DMS153 (cell line): ENCODE data around the gene DNAJC8.
A peak's percentile ranks its signal among the peaks of the same experiment; 100 is the strongest.

ENCODE experiments used
- DNase-seq: peaks from one replicate; lab custom pipeline; 2025; lab: John Stamatoyannopoulos, UW

DNAJC8 gene

GRCh38 chr1:28200234-28200873 lies 32.5 kb downstream of the DNAJC8 start:
- DNase-seq: no peak

- no peak for DNase-seq
Observed at GRCh38 chr1:28199328-28200233, 33.2 kb downstream of the DNAJC8 start.

- DNase-seq: no peak
Observed at GRCh38 chr1:28197682-28198415, 35.0 kb downstream of the DNAJC8 start.

- no peak for DNase-seq
Observed at GRCh38 chr1:28196330-28196729, 36.5 kb downstream of the DNAJC8 start.

GRCh38 chr1:28195780-28196179 lies 37.0 kb downstream of the DNAJC8 start:
- no peak for DNase-seq

GRCh38 chr1:28194326-28195035 lies 38.3 kb downstream of the DNAJC8 start:
- no peak for DNase-seq

GRCh38 chr1:28193701-28194161 lies 39.1 kb downstream of the DNAJC8 start:
- DNase-seq: no peak

- DNase-seq: peak; percentile 16
Observed at GRCh38 chr1:28190996-28191645, 41.7 kb downstream of the DNAJC8 start.

GRCh38 chr1:28190337-28190979 lies 42.4 kb downstream of the DNAJC8 start:
- DNase-seq: no peak

- no peak for DNase-seq
Observed at GRCh38 chr1:28185071-28185470, 47.8 kb downstream of the DNAJC8 start.

- DNase-seq: no peak
Observed at GRCh38 chr1:28180306-28181305, 52.2 kb downstream of the DNAJC8 start.

GRCh38 chr1:28178690-28179485 lies 53.9 kb downstream of the DNAJC8 start:
- DNase-seq: no peak

- no peak for DNase-seq
Observed at GRCh38 chr1:28176492-28177470, 56.0 kb downstream of the DNAJC8 start, which contains the start of gene PTAFR. Gene PTAFR (minus strand): TSS chr1:28176690. CDS start chr1:28151021, 25,669 bp downstream.

GRCh38 chr1:28175955-28176485 lies 56.8 kb downstream of the DNAJC8 start:
- no peak for DNase-seq

GRCh38 chr1:28173980-28174297 lies 58.9 kb downstream of the DNAJC8 start:
- no peak for DNase-seq

GRCh38 chr1:28173151-28173979 lies 59.5 kb downstream of the DNAJC8 start:
- DNase-seq: no peak
